ENCODE measurements around the gene HS3ST6.

Gene HS3ST6

DNA sequence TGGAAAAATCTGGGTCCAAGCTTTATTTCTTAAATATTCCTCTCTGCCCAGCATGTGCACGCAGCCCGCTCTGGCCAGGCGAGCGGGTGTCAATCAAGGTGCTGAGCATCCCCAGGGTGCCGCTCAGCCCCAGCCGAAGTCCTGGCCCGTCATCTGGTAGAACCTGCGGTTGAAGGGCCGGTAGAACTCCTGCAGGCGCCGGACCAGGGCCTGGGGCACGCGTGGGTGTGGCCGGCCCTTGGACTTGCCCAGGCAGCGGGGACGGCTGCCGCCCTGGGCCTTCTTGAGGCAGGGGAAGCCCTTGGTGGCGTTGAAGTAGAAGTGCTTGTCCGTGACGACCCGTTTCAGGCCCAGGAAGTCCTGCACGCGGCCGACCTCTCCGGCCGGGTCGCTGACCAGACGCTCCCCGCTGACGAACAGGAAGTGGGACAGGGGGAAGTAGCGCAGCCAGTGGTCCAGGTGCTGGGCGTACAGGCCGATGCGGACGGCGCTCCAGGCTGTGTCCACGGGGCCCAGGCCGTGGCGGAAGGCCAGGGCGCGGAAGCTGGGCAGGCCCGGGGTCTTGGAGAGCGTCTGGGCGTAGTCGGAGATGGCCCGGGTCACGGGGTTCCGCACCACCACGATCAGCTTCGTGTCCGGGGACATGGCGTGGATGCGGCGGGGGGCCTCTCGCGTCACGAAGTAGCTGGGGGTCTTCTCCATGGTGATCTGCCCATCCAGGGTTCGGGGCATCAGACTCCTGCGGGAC, 6.6 kb downstream of the HS3ST6 start:
- no peak for FAIRE-seq
- no peak for TF ChIP-seq TAF1 (IDR thresholded peaks at IDR 0.05; ENCODE audit: low read depth, low read length)
- TF ChIP-seq POLR2AphosphoS5 (IDR thresholded peaks at IDR 0.05; ENCODE audit: low read depth, low read length): no peak
- TF ChIP-seq POU2F2 (IDR thresholded peaks at IDR 0.05; ENCODE audit: low read depth, low read length): no peak
- no peak for TF ChIP-seq SPI1 (IDR thresholded peaks at IDR 0.05; ENCODE audit: low read depth, low read length)
- no peak for TF ChIP-seq PAX5 (IDR thresholded peaks at IDR 0.05; ENCODE audit: insufficient read depth, low read length, severe bottlenecking)
- TF ChIP-seq POLR2A (IDR thresholded peaks at IDR 0.05; ENCODE audit: low read depth, low read length): no peak
- DNase-seq (ENCODE audit: insufficient read length, low spot score): no peak

DNA sequence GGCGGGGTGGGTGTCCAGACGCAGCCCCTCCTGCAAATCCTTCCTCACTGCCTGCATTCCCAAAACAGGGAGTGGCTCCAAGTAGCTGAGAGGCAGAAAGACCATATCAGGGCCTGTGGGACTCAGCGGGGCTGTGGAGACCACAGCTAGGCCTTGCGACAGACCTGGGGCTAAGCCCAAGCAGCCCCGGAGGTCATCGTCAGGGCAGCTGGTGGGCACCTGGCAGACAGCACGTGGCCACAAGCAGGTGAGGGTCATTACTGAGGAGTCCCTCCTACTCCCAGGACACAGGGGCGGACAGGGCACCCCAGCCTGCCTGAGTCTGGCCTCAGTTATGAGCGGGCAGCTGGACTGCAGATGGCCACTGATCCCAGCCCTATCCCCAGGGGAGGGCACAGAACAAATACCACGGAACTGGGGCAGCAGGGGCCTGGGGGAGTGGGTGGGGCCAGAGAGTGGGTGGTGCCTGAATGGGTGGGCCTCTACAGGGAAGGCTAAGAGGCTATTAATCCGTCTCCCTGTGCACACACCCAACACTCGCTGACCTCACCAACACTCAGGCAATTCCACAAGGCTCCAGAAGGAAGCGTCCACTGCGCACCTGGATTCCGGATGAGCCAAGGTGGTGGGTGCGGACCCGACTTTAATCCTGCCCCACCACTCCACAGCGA, 8.5 kb downstream of the HS3ST6 start:
- no peak for DNase-seq (ENCODE audit: insufficient read length, low spot score)
- TF ChIP-seq PAX5 (IDR thresholded peaks at IDR 0.05; ENCODE audit: insufficient read depth, low read length, severe bottlenecking) (no peak), POU2F2 (IDR thresholded peaks at IDR 0.05; ENCODE audit: low read depth, low read length) (no peak), POLR2AphosphoS5 (IDR thresholded peaks at IDR 0.05; ENCODE audit: low read depth, low read length) (no peak), TAF1 (IDR thresholded peaks at IDR 0.05; ENCODE audit: low read depth, low read length) (no peak), SPI1 (IDR thresholded peaks at IDR 0.05; ENCODE audit: low read depth, low read length) (no peak), POLR2A (IDR thresholded peaks at IDR 0.05; ENCODE audit: low read depth, low read length) (no peak)
- no peak for FAIRE-seq

DNA sequence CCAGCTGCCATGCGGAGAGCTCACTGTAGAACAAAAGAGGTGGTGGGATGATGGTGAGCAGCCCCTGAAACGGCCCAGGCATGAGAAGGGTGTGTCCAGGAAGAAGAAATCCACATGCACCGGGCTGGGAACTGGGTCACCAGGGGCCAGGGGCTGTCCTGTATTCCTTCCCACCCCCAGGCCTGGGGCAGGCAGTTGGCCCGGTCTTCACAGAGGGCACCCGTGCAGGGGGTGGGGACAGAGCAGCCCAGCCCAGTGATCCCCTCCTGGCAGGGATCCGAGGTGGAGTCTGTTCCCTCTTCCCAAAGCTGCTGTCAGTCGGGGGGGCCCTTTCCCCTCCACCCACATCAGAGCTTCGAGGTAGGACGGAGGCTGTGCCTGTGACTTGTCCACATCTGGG, 9.2 kb downstream of the HS3ST6 start:
- TF ChIP-seq POLR2AphosphoS5 (IDR thresholded peaks at IDR 0.05; ENCODE audit: low read depth, low read length): no peak
- no peak for TF ChIP-seq SPI1 (IDR thresholded peaks at IDR 0.05; ENCODE audit: low read depth, low read length)
- no peak for TF ChIP-seq TAF1 (IDR thresholded peaks at IDR 0.05; ENCODE audit: low read depth, low read length)
- no peak for TF ChIP-seq POLR2A (IDR thresholded peaks at IDR 0.05; ENCODE audit: low read depth, low read length)
- TF ChIP-seq PAX5 (IDR thresholded peaks at IDR 0.05; ENCODE audit: insufficient read depth, low read length, severe bottlenecking): no peak
- no peak for TF ChIP-seq POU2F2 (IDR thresholded peaks at IDR 0.05; ENCODE audit: low read depth, low read length)
- DNase-seq (ENCODE audit: insufficient read length, low spot score) (no peak), FAIRE-seq (no peak)

DNA sequence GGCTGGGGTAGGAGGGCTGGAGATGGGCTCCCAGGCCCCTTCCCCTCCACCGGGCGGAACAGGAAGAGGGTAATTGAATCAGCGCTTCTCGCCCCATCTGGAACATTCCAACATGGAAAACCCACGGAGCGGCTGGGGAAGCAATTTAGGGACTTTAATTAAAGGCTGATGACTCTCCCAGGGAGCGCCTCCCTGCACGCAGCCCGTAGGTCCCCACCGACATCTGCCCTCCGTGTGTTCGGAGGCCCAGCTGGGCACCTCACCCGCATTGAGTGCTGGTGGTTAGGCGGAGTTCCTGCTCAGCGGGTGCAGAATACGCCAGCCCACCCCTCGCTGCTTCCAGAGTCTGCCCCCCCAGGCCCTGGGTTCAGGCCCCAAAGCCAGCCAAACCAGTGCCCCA, 10.0 kb downstream of the HS3ST6 start:
- FAIRE-seq: no peak
- no peak for TF ChIP-seq POU2F2 (IDR thresholded peaks at IDR 0.05; ENCODE audit: low read depth, low read length)
- no peak for TF ChIP-seq POLR2AphosphoS5 (IDR thresholded peaks at IDR 0.05; ENCODE audit: low read depth, low read length)
- no peak for TF ChIP-seq POLR2A (IDR thresholded peaks at IDR 0.05; ENCODE audit: low read depth, low read length)
- no peak for TF ChIP-seq PAX5 (IDR thresholded peaks at IDR 0.05; ENCODE audit: insufficient read depth, low read length, severe bottlenecking)
- TF ChIP-seq SPI1 (IDR thresholded peaks at IDR 0.05; ENCODE audit: low read depth, low read length): no peak
- TF ChIP-seq TAF1 (IDR thresholded peaks at IDR 0.05; ENCODE audit: low read depth, low read length): no peak
- DNase-seq (ENCODE audit: insufficient read length, low spot score): no peak

- FAIRE-seq: no peak
- DNase-seq (ENCODE audit: insufficient read length, low spot score): no peak
- TF ChIP-seq POU2F2 (IDR thresholded peaks at IDR 0.05; ENCODE audit: low read depth, low read length): no peak
- no peak for TF ChIP-seq PAX5 (IDR thresholded peaks at IDR 0.05; ENCODE audit: insufficient read depth, low read length, severe bottlenecking)
- TF ChIP-seq SPI1 (IDR thresholded peaks at IDR 0.05; ENCODE audit: low read depth, low read length): no peak
- TF ChIP-seq TAF1 (IDR thresholded peaks at IDR 0.05; ENCODE audit: low read depth, low read length): no peak
- no peak for TF ChIP-seq POLR2A (IDR thresholded peaks at IDR 0.05; ENCODE audit: low read depth, low read length)
- TF ChIP-seq POLR2AphosphoS5 (IDR thresholded peaks at IDR 0.05; ENCODE audit: low read depth, low read length): no peak
These were observed 10.9 kb downstream of the HS3ST6 start for GRCh38 chr16:1907226-1907860.

DNA sequence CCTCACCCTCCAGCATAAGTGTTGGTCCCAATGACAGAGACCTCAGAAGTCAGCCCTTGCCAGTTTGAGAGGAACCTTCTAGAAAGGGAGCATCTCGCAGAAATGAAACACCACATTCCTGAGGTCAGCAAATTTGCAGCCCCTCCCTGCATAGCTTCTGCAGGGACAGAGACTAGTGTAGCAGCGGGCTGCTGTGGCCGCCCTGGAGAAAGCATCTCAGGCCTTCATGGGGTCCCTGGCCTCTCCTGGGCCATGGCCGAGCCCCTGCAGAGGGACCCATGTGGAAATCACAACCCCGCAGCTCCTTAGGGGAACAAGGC, 11.4 kb downstream of the HS3ST6 start:
- no peak for DNase-seq (ENCODE audit: insufficient read length, low spot score)
- no peak for FAIRE-seq
- TF ChIP-seq SPI1 (IDR thresholded peaks at IDR 0.05; ENCODE audit: low read depth, low read length) (no peak), POU2F2 (IDR thresholded peaks at IDR 0.05; ENCODE audit: low read depth, low read length) (no peak), POLR2A (IDR thresholded peaks at IDR 0.05; ENCODE audit: low read depth, low read length) (no peak), TAF1 (IDR thresholded peaks at IDR 0.05; ENCODE audit: low read depth, low read length) (no peak), POLR2AphosphoS5 (IDR thresholded peaks at IDR 0.05; ENCODE audit: low read depth, low read length) (no peak), PAX5 (IDR thresholded peaks at IDR 0.05; ENCODE audit: insufficient read depth, low read length, severe bottlenecking) (no peak)

- TF ChIP-seq PAX5 (IDR thresholded peaks at IDR 0.05; ENCODE audit: insufficient read depth, low read length, severe bottlenecking) (no peak), TAF1 (IDR thresholded peaks at IDR 0.05; ENCODE audit: low read depth, low read length) (no peak)
- FAIRE-seq (no peak), DNase-seq (ENCODE audit: insufficient read length, low spot score) (no peak)
These were observed 12.0 kb downstream of the HS3ST6 start for GRCh38 chr16:1906055-1906845.

DNA sequence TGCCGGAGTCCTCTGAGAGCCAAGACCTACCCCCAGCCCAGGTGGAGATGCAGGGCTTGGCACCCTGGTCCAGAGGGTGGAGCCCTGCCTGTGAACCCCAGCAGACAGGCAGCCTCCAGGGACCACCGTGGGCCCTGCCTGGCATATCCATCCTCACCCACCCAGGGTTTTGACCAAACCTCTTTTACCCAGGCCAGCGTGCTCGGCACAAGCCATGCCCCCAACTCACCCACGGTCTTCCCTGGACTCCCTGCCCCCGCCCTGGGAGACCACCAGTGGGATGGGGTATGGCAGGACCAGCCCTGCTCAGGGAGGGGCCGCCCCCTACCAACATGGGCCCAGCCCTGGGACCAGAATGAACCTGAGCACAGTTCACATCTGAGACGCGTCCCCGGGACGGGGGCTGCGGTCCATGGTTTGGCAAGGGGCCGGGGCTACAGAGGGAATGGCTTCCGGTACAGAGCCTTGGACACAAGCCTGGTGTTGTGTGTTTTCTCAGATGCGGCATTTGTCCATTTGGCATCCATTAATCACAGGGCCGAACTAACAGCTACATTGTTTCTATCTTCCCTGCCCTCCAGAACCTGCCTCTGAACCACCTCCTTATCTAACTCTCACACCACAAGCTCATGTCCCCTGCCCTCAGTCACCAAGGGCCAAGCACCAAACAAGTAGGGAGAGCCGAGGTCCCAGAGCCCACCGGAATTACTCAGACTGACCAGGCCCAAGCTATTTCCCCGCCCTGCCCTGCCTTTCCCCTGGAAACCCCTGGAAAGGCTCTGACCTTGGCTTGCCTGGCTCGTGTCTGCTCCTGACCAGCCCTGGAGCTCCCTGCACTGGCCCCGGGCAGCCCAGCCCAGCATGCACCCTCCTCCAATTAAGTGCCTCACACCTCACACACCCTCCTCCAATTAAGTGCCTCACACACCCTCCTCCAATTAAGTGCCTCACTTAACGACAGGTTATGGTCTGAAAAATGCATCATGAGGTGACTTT, 14.1 kb downstream of the HS3ST6 start:
- FAIRE-seq (no peak), DNase-seq (ENCODE audit: insufficient read length, low spot score) (no peak)
- TF ChIP-seq POLR2A (IDR thresholded peaks at IDR 0.05; ENCODE audit: low read depth, low read length): no peak
- TF ChIP-seq PAX5 (IDR thresholded peaks at IDR 0.05; ENCODE audit: insufficient read depth, low read length, severe bottlenecking): no peak
- TF ChIP-seq POLR2AphosphoS5 (IDR thresholded peaks at IDR 0.05; ENCODE audit: low read depth, low read length): no peak
- no peak for TF ChIP-seq POU2F2 (IDR thresholded peaks at IDR 0.05; ENCODE audit: low read depth, low read length)
- no peak for TF ChIP-seq TAF1 (IDR thresholded peaks at IDR 0.05; ENCODE audit: low read depth, low read length)
- no peak for TF ChIP-seq SPI1 (IDR thresholded peaks at IDR 0.05; ENCODE audit: low read depth, low read length)

Data from GM12891 (cell line).